ENCODE data around the gene HAPSTR1. TPM values are rescaled to one million over a fixed set of nuclear protein-coding genes. Genes with fewer than 3 reads are reported as not detected.
"Not testable (repeated sequence)": the region's sequence is repeated elsewhere in the genome, so short reads cannot be mapped to it uniquely, and the experiment has no call there.

HAPSTR1 gene
- total RNA-seq, 2 donors from 2014 or later: 50.2 to 57.0 TPM

DNA sequence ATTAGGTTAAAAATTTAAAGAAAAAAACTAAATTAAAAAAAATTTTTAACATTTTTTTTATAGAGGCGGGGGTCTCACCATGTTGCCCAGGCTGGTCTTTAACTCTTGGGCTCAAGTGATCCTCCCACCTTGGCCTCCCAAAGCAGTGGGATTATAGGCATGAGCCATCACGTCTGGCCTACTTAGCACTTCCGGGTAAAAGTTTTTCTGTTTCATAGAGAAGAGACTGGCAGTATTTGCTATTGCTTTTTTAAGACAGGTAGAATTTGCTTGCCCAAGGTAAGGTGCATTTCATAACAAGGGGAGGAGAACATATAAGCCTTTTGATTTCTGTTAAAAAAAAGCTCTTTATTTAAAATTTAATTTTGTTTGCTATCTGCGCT lies 12.0 kb upstream of the HAPSTR1 start:
- Histone ChIP-seq H3K4me3 (no peak overlapping the region), H3K4me1 (no peaks in the 10 kb centered on the region), H3K27ac (no peak overlapping the region), H3K27me3 (no peaks in the 10 kb centered on the region), H3K36me3 (no peaks in the 10 kb centered on the region), H3K9ac (ENCODE audit: low read depth in 2 of 2, low read length in 2 of 2) (no peak overlapping the region), H3K9me3 (no peaks in the 10 kb centered on the region)
- TF ChIP-seq, protein P1, sequence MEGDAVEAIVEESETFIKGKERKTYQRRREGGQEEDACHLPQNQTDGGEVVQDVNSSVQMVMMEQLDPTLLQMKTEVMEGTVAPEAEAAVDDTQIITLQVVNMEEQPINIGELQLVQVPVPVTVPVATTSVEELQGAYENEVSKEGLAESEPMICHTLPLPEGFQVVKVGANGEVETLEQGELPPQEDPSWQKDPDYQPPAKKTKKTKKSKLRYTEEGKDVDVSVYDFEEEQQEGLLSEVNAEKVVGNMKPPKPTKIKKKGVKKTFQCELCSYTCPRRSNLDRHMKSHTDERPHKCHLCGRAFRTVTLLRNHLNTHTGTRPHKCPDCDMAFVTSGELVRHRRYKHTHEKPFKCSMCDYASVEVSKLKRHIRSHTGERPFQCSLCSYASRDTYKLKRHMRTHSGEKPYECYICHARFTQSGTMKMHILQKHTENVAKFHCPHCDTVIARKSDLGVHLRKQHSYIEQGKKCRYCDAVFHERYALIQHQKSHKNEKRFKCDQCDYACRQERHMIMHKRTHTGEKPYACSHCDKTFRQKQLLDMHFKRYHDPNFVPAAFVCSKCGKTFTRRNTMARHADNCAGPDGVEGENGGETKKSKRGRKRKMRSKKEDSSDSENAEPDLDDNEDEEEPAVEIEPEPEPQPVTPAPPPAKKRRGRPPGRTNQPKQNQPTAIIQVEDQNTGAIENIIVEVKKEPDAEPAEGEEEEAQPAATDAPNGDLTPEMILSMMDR (IDR thresholded peaks at IDR 0.05): no peak
- intact Hi-C loops (cut with DNase I): no loop called here
- DNase-seq: no peak

DNA sequence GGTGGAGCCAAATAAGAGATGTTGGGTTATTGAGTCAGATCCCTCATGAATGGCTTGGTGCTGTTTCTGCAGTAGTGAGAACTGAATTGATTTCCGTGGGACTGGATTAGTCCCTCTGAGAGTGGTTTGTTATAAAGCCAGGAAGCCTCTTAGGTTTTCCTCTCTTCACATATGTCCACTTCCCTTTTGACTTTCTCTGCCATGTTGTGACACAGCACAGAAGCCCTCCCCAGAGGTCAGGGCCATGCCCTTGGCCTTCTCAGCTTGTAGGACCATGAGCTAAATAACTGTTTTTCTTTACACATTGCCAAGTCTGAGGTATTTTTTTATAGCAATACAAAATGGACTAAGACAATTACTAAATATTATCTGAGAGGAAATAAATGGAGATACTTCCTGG lies 10.3 kb upstream of the HAPSTR1 start:
- Histone ChIP-seq H3K36me3 (no peaks in the 10 kb centered on the region), H3K4me3 (no peak overlapping the region), H3K27ac (no peak overlapping the region), H3K4me1 (no peaks in the 10 kb centered on the region), H3K27me3 (no peaks in the 10 kb centered on the region), H3K9me3 (no peaks in the 10 kb centered on the region), H3K9ac (ENCODE audit: low read depth in 2 of 2, low read length in 2 of 2) (no peak overlapping the region)
- no peak for DNase-seq
- intact Hi-C loops (cut with DNase I): no loop called here
- TF ChIP-seq, protein P1 (IDR thresholded peaks at IDR 0.05): no peak

DNA sequence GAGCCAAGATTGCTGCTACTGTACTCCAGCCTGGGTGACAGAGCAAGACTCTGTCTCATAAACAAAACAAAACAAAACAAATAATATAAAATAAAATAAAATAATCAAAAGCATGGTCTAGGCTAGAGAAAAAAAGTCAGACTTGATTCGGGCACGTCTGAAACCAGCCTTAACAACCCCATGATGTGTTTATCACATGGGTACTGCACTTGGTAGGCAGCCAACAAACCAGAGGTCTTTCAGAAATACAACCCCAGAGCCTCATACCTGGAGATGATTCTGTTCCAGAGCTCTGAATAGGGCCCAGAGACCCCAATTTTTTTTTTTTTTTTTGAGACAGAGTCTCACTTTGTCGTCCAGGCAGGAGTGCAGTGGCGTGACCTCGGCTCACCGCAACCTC lies 9.6 kb upstream of the HAPSTR1 start:
- TF ChIP-seq, protein P1 (IDR thresholded peaks at IDR 0.05): no peak
- H3K9ac ChIP-seq (ENCODE audit: low read depth in 2 of 2, low read length in 2 of 2): no peak overlapping the region

DNA sequence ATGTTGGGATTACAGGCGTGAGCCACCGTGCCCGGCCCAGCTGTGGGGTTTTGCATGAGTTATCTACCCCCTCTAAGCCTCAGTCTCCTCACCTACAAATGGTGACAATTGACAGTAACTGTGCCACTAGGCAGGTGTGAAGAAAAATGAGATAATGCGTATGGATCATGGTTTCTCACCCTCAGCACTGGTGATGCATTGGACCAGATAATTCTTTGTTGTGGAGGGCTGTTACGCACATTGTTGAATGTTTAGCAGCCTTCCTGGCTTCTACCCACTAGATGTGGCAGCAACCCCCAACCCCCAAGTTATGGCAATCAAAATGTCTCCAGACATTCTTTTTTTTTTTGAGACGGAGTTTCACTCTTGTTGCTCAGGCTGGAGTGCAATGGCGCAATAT lies 9.0 kb upstream of the HAPSTR1 start:
- H3K27ac ChIP-seq: no peak overlapping the region
- H3K9ac ChIP-seq (ENCODE audit: low read depth in 2 of 2, low read length in 2 of 2): no peak overlapping the region
- intact Hi-C loops (cut with DNase I): no loop called here
- H3K4me1 ChIP-seq: no peaks in the 10 kb centered on the region
- DNase-seq: no peak
- TF ChIP-seq, protein P1 (IDR thresholded peaks at IDR 0.05): no peak
- no peaks in the 10 kb centered on the region for H3K9me3 ChIP-seq
- no peak overlapping the region for H3K4me3 ChIP-seq
- H3K27me3 ChIP-seq: no peaks in the 10 kb centered on the region
- no peaks in the 10 kb centered on the region for H3K36me3 ChIP-seq

More for the DNA sequence above, 9.6 kb upstream of the HAPSTR1 start:
- DNase-seq: no peak
- Histone ChIP-seq H3K4me1 (no peaks in the 10 kb centered on the region), H3K27ac (no peak overlapping the region), H3K27me3 (no peaks in the 10 kb centered on the region), H3K4me3 (no peak overlapping the region), H3K36me3 (no peaks in the 10 kb centered on the region), H3K9me3 (no peaks in the 10 kb centered on the region)
- intact Hi-C loops (cut with DNase I): no loop called here

DNA sequence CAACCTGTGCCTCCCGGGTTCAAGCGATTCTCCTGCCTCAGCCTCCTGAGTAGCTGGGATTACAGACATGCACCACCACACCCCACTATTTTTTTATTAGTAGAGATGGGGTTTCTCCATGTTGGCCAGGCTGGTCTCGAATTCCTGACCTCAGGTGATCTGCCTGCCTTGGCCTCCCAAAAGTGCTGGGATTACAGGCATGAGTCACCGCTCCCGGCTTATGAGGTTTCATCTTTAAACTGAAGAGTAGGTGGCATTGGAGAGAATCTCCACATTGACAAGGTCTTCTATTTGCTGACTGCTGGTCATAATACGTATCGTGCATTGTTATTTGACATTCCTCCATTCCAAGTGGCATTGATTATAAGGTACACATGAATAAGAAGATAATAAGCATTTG lies 3.7 kb upstream of the HAPSTR1 start:
- intact Hi-C loops (cut with DNase I); H3K4me1 ChIP-seq; H3K4me3 ChIP-seq; H3K27me3 ChIP-seq; H3K9ac ChIP-seq (ENCODE audit: low read depth in 2 of 2, low read length in 2 of 2); H3K9me3 ChIP-seq; H3K36me3 ChIP-seq; DNase-seq; H3K27ac ChIP-seq: not testable (repeated sequence)

DNA sequence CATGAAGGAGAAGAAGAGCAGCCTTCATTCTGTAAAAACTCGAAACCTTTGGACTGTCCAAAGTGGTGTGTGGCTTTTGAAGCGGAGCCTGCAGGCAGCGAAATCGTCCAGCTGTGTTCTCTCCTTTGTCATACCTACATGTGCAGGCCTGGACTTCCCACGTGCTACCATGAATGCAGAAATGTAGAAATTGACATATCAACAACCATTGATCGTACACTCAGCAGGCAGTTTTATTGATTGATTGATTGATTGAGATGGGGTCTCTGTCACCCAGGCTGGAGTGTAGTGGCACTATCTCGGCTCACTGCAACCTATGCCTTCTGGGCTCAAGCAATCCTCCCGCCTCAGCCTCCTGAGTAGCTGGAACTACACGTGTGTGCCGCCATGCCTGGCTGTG lies 2.6 kb upstream of the HAPSTR1 start:
- TF ChIP-seq, protein P1 (IDR thresholded peaks at IDR 0.05): no peak
- Histone ChIP-seq H3K27ac (no peak overlapping the region), H3K9ac (ENCODE audit: low read depth in 2 of 2, low read length in 2 of 2) (no peak overlapping the region)

More for the DNA sequence above, 2.6 kb upstream of the HAPSTR1 start:
- intact Hi-C loops (cut with DNase I): no loop called here
- Histone ChIP-seq H3K36me3 (no peaks in the 10 kb centered on the region), H3K9me3 (no peaks in the 10 kb centered on the region), H3K4me3 (no peak overlapping the region), H3K4me1 (peaks cover 1% of the 10 kb centered on the region), H3K27me3 (no peaks in the 10 kb centered on the region)
- no peak for DNase-seq

All from colonic mucosa (tissue), 4 donors.